HepG2 (cell line): ENCODE measurements around the gene KAT2A. TPM values are rescaled to one million over a fixed set of nuclear protein-coding genes. Genes with fewer than 3 reads are reported as not detected.

ENCODE experiments used
- AGO1 ChIP-seq: fragments of 200-400 bp; formaldehyde crosslinking; IDR thresholded peaks from 2 replicates; pipeline ENCODE4 v1.6.1; 2017; ENCODE audit warnings: mild to moderate bottlenecking, low read depth, low read length, moderate library complexity; ENCODE audit not compliant: poor library complexity, severe bottlenecking
- HNRNPLL ChIP-seq: fragments of 200-400 bp; formaldehyde crosslinking; IDR thresholded peaks from 2 replicates; pipeline ENCODE4 v1.6.1; 2017; ENCODE audit warnings: mild to moderate bottlenecking, low read depth, low read length; ENCODE audit not compliant: poor library complexity, severe bottlenecking
- MLX ChIP-seq: IDR thresholded peaks from 2 replicates; pipeline ENCODE4 v1.6.1; 2016
- MTERF4 ChIP-seq: sonication (generic); formaldehyde crosslinking; IDR thresholded peaks from 2 replicates; pipeline ENCODE4 v1.8.0; 2023; ENCODE audit warnings: mild to moderate bottlenecking, missing genetic modification reagents
- MXD1 ChIP-seq: sonication (generic); formaldehyde crosslinking; IDR thresholded peaks from 2 replicates; pipeline ENCODE4 v1.4.0; 2020; ENCODE audit warnings: mild to moderate bottlenecking, missing genetic modification reagents
- SOX13 ChIP-seq, 3 experiments: fragments of 450-650 bp in 1 of 3; sonication (generic) in 1 of 3; formaldehyde crosslinking in 1 of 3; IDR thresholded peaks in 2 of 3; conservative IDR thresholded peaks in 1 of 3; 2 replicates each; pipeline versions ENCODE4 v1.5.0 to v1.6.1; 2016 to 2020; ENCODE audit warnings: antibody characterized with exemption in 1 of 3, mild to moderate bottlenecking in 1 of 3, missing compliant biosample characterization in 1 of 3, missing genetic modification reagents in 1 of 3, moderate library complexity in 1 of 3
- ZFY ChIP-seq: sonication (generic); formaldehyde crosslinking; IDR thresholded peaks from 2 replicates; pipeline ENCODE4 v1.4.0; 2020; ENCODE audit warnings: missing genetic modification reagents
- ZNF414 ChIP-seq: sonication (generic); formaldehyde crosslinking; IDR thresholded peaks from 2 replicates; pipeline ENCODE4 v1.5.0; 2020; ENCODE audit warnings: missing genetic modification reagents
- ZNF451 ChIP-seq: sonication (generic); formaldehyde crosslinking; IDR thresholded peaks from 2 replicates; pipeline ENCODE4 v1.5.0; 2020; ENCODE audit warnings: mild to moderate bottlenecking, missing genetic modification reagents
- ZNF547 ChIP-seq: sonication (generic); formaldehyde crosslinking; IDR thresholded peaks from 2 replicates; pipeline ENCODE4 v1.5.1; 2020; ENCODE audit warnings: mild to moderate bottlenecking, missing genetic modification reagents
- ZNF562 ChIP-seq: sonication (generic); formaldehyde crosslinking; IDR thresholded peaks from 2 replicates; pipeline ENCODE4 v1.8.0; 2022; ENCODE audit warnings: missing genetic modification reagents, borderline replicate concordance
- polyA plus RNA-seq, 8 experiments: library from polyadenylated mRNA; depleted of rRNA in 3 of 8; stranded (reverse) in 7 of 8; unstranded in 1 of 8; fragments of >200 nt; fragmentation: Illumina TruSeq in 4 of 8; extraction: Trizol in 4 of 8; gene quantifications; 2 replicates each; pipeline versions ENCODE4 v1.2.1 to v1.2.3, GENCODE V29; 2011 to 2016; ENCODE audit warnings: low read depth in 4 of 8, missing spikeins in 1 of 8, mixed read lengths in 1 of 8; ENCODE audit not compliant: insufficient read depth in 1 of 8
- total RNA-seq, 5 experiments: library from RNA; depleted of rRNA; stranded (reverse); fragments of >200 nt; fragmentation: Illumina TruSeq; extraction: Trizol; gene quantifications; 2 replicates each; pipeline ENCODE4 v1.2.3, GENCODE V29; 2016; ENCODE audit warnings: low read depth in 1 of 5
- TF ChIP-seq, protein P1 (sequence below): sonication (generic); formaldehyde crosslinking; IDR thresholded peaks from 2 replicates; pipeline ENCODE4 v1.5.1; 2020; ENCODE audit warnings: mild to moderate bottlenecking, missing genetic modification reagents, borderline replicate concordance
- TF ChIP-seq, protein P2 (sequence below), 2 experiments: sonication (generic) in 1 of 2; formaldehyde crosslinking in 1 of 2; IDR thresholded peaks; 2 replicates each; pipeline versions ENCODE4 v1.4.0 to v1.6.1; 2016 to 2020; ENCODE audit warnings: borderline replicate concordance in 1 of 2, low read depth in 1 of 2, mild to moderate bottlenecking in 1 of 2, missing genetic modification reagents in 1 of 2

KAT2A gene
- total and polyA plus RNA-seq, 2 of the 13 experiments (the other 11 are each of a cell fraction or from before 2014, with no cell fraction given): 29.1 to 90.4 TPM

DNA sequence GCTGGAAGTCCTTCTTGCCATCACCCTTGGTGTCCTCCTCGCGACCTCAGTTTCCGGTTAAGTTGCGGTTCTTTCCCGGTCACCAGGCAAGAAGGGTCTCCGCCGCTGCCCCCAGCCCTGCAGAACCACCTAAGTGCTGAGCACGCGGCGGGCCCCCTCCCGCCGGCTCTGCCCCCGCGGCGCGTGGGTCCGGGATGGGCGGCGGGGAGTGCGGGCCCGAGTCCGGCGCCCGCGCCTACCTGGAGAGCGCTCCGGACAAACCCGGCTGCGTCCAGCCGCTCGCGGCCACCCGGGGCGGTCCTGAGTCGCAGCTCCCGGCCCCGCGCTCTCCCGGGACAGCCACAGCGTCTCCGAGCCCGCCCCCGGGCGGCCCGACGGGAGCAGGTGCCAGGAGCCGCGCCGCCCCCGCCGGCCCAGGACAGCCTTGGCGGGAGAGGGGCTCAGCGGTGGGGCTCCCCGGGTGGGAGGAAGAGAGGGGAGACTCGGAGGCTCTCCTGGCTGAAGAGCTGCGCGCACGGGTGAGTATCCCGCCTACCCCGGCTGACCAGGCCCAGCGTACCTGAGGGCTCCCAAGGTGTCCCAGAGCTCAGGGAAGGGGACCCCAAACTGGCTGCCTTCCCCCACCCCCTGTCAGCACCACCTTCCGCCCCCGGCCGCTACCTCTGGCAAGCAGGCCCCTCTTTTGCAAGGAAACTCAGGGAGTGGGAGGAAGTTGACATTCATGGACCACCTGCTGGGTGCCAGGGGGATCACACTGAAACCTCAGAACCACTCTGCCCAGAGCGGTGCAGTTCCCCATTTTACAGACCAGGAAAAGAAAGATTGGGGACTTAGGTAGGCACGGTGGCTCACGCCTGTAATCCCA is 48.6 kb downstream of the KAT2A start (continued):
- TF ChIP-seq MLX (CRISPR knock-in tag): no peak
- TF ChIP-seq, protein P1, sequence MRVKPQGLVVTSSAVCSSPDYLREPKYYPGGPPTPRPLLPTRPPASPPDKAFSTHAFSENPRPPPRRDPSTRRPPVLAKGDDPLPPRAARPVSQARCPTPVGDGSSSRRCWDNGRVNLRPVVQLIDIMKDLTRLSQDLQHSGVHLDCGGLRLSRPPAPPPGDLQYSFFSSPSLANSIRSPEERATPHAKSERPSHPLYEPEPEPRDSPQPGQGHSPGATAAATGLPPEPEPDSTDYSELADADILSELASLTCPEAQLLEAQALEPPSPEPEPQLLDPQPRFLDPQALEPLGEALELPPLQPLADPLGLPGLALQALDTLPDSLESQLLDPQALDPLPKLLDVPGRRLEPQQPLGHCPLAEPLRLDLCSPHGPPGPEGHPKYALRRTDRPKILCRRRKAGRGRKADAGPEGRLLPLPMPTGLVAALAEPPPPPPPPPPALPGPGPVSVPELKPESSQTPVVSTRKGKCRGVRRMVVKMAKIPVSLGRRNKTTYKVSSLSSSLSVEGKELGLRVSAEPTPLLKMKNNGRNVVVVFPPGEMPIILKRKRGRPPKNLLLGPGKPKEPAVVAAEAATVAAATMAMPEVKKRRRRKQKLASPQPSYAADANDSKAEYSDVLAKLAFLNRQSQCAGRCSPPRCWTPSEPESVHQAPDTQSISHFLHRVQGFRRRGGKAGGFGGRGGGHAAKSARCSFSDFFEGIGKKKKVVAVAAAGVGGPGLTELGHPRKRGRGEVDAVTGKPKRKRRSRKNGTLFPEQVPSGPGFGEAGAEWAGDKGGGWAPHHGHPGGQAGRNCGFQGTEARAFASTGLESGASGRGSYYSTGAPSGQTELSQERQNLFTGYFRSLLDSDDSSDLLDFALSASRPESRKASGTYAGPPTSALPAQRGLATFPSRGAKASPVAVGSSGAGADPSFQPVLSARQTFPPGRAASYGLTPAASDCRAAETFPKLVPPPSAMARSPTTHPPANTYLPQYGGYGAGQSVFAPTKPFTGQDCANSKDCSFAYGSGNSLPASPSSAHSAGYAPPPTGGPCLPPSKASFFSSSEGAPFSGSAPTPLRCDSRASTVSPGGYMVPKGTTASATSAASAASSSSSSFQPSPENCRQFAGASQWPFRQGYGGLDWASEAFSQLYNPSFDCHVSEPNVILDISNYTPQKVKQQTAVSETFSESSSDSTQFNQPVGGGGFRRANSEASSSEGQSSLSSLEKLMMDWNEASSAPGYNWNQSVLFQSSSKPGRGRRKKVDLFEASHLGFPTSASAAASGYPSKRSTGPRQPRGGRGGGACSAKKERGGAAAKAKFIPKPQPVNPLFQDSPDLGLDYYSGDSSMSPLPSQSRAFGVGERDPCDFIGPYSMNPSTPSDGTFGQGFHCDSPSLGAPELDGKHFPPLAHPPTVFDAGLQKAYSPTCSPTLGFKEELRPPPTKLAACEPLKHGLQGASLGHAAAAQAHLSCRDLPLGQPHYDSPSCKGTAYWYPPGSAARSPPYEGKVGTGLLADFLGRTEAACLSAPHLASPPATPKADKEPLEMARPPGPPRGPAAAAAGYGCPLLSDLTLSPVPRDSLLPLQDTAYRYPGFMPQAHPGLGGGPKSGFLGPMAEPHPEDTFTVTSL: no peak
- TF ChIP-seq ZNF414: no peak
- no peak for TF ChIP-seq AGO1
- no peak for TF ChIP-seq SOX13 (IDR thresholded peaks at IDR 0.05)
- TF ChIP-seq SOX13 (CRISPR knock-in tag; conservative IDR thresholded peaks at IDR 0.05 in 1 of 2, IDR thresholded peaks at IDR 0.05 in 1 of 2): no peak
- no peak for TF ChIP-seq MTERF4 (CRISPR knock-in tag)
- peak; percentile 33 for TF ChIP-seq HNRNPLL
- peak; percentile 42; the same call in 1 of the 2 replicates for TF ChIP-seq ZFY (CRISPR knock-in tag)
- no peak for TF ChIP-seq ZNF562
- TF ChIP-seq, protein P2, sequence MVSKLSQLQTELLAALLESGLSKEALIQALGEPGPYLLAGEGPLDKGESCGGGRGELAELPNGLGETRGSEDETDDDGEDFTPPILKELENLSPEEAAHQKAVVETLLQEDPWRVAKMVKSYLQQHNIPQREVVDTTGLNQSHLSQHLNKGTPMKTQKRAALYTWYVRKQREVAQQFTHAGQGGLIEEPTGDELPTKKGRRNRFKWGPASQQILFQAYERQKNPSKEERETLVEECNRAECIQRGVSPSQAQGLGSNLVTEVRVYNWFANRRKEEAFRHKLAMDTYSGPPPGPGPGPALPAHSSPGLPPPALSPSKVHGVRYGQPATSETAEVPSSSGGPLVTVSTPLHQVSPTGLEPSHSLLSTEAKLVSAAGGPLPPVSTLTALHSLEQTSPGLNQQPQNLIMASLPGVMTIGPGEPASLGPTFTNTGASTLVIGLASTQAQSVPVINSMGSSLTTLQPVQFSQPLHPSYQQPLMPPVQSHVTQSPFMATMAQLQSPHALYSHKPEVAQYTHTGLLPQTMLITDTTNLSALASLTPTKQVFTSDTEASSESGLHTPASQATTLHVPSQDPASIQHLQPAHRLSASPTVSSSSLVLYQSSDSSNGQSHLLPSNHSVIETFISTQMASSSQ (IDR thresholded peaks at IDR 0.05; ENCODE audit: low read depth): no peak
- TF ChIP-seq, protein P2 (CRISPR knock-in tag; IDR thresholded peaks at IDR 0.05; ENCODE audit: borderline replicate concordance): no peak
- TF ChIP-seq MXD1 (CRISPR knock-in tag): 0 out of 2 replicates have a peak, but pooled peaks have one; percentile 3
- TF ChIP-seq ZNF451 (CRISPR knock-in tag): no peak
- TF ChIP-seq ZNF547: 0 out of 2 replicates have a peak, but pooled peaks have one; percentile 33
